ENCODE data around the gene TTBK1.

Gene TTBK1

DNA sequence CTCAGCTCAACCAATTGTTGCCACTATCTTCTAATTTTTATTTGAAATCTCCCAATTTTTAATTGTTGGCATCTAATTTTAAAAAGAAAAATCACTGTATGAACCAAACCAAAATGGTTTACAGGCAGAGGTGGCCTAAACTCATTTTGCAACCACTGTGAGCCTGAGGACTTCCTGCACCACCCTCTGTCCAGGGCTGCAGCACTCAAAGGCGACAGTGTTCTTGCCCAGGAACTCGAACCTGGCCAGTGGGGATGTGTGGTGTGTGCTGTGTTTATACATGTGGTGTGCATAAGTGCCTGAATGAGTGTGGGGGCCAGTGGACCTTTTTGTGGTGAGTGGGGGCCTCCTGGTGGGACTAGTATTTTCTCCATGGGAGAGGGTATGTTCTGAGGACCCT is 30.4 kb downstream of the TTBK1 start:
- no peak for DNase-seq

DNA sequence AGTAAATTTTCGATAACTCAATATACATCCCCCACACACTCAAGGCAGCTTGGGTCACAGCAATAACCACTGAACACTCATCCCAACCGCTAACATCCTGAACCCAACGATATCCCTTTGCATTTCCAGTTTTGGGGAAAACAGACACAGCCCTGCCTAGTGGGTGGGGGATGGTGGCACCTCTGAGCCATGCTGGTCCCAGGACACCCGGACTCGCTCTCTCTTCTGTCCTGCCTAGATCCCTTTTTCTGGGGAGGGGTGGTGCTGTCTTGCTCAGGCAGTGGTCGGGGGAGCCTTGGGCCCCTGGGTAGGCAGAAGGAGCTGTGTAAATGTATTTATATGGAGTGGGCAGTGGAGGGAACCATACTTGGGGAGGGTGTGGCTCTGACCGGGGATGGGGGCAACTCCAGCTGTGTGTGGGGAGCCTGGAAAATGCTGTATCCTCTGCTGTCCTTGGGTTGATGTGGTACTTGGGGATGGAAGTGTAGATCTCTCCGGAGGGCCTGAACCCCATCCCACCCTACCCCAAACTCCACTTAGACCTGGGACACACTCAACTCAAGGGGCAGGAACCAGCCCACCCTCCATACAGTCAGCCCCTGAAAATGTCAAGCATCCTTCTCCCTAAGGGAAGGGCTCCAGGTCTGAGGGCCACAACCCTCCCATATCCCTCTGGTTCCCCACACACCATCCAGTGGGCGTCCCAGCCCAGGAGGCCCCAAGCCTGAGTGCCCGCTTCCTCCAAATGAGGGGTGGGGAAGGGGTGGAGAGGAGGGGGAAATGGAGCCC is 31.0 kb downstream of the TTBK1 start:
- DNase-seq, result no peak

- no peak for DNase-seq
Measured at GRCh38 chr6:43274916-43275597, 31.8 kb downstream of the TTBK1 start.

- no peak for DNase-seq
Measured at GRCh38 chr6:43275801-43276576, 32.7 kb downstream of the TTBK1 start.

DNA sequence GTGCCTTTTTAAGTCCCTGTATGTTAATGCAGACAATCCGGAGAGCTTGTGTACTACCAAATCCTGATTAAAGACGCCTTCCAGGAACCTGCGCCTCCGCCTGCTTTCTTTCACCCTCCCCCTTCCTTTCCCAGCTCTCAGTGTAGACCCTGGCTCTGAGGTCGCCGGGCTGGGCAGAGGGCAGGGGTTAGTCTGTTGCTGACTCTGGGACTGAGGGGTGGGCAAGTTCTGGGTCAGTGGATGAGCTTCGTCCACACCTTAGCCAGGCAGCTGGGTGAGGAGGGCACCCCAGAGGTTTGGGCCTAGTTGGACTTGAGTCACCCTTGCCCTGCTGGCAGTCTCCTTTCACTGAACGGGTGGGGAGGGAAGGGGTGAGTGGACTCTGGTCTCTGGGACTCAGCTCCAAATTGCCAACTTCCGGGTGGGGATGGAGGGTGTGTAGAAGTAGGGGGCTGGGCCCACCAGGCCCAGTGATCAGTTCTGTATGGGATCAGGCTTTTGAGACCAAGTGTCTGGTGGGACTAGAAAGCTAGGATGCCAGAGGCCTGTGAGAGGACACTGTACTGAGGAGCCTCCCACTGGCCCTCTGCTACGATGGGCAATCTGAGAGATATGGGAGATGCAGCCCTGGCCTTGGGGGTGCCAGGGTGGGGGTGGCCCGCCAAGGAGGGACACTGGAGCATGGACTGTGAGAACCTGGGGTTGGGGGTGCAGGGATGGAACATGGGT is 33.5 kb downstream of the TTBK1 start:
- DNase-seq, result no peak

- no peak for DNase-seq
Measured at GRCh38 chr6:43277306-43277642, 34.0 kb downstream of the TTBK1 start.

DNA sequence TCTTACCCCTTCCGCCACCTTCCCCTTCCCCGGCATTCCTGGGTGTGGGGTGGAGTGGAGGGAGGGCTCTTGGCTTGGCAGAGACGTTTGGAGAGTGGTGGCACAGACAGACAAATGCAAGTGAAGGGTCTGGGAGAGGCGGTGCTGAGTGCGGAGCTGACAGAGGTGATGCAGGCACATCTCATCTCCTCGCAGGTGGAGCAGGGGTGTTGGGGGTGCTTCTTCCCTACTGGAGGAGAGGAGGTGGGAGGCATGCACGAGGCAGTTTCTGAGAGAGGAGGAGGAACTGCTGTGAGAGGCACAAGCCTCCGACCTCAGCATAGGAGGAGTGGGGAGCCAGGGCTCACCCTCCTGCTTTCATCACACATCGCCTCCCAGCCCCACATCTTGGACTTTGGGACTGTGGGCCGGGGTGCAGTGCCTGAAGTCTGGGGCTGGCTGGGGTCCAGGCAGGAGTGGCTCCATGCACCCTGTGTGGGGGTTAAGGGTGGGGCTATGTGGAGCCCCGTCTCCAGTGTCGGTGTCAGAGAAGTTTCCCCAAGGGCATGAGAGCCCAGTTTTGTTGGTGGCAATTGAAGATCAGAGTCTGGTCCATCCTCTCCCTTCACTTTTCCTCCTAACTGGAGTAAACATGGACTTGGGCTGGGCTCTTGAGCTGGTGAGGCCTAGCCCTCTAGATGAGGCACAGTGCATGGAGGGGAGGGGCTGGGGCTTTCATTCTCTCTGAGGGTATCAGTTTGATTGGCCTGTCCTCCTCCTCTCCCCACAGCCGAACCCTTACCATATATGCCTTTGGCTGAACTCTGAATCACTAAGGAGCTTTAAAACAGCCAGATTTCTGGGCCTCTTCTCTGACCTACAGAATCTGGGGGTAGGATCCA is 34.6 kb downstream of the TTBK1 start:
- no peak for DNase-seq

- no peak for DNase-seq
Measured at GRCh38 chr6:43278524-43279078, 35.3 kb downstream of the TTBK1 start.

DNA sequence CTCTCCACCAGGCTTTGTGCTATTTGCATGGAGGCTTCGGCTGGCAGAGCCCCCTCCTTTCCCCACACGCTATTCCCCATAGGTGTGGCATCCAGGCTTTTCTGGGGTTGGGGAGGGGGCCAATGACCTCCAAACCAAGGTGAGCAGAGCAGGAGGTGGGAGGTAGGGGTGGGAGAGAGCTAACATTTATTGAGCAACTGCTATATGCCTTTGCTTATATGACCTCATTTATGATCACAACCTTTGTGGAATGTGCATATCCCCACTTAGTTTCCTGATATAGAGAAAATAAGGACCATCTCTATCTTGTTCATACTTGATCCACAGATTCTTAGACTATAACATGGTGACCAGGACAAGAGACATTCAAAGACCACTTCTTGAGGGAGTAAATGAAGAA is 37.0 kb downstream of the TTBK1 start:
- no peak for DNase-seq

- no peak for DNase-seq
Measured at GRCh38 chr6:43282060-43282459, 38.8 kb downstream of the TTBK1 start.

DNA sequence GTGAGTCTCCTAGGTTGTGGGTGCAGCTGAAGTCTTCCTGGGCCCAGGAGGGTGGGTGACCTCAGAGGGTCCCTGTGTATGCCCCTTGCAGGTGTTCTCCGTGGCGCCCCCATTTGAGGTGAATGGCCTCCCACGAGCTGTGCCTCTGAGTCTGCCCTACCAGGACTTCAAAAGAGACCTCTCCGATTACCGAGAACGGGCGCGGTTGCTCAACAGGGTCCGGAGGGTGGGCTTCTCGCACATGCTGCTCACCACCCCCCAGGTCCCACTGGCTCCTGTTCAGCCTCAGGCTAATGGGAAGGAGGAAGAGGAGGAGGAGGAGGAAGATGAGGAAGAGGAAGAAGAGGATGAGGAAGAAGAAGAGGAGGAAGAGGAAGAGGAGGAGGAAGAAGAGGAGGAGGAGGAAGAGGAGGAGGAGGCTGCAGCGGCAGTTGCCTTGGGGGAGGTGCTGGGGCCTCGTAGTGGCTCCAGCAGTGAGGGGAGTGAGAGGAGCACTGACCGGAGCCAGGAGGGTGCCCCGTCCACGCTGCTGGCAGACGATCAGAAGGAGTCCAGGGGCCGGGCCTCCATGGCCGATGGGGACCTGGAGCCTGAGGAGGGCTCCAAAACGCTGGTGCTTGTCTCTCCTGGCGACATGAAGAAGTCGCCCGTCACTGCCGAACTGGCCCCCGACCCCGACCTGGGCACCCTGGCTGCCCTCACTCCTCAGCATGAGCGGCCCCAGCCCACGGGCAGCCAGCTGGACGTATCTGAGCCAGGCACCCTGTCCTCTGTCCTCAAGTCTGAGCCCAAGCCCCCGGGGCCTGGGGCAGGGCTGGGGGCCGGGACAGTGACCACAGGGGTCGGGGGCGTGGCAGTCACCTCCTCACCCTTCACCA is 39.6 kb downstream of the TTBK1 start:
- DNase-seq, result no peak

DNA sequence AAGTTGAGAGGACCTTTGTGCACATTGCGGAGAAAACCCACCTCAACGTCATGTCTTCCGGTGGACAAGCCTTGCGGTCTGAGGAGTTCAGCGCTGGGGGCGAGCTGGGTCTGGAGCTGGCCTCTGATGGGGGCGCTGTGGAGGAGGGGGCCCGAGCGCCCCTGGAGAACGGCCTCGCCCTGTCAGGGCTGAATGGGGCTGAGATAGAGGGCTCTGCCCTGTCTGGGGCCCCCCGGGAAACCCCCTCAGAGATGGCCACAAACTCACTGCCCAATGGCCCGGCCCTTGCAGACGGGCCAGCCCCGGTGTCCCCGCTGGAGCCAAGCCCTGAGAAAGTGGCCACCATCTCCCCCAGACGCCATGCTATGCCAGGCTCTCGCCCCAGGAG is 40.2 kb downstream of the TTBK1 start:
- DNase-seq, result no peak

DNA sequence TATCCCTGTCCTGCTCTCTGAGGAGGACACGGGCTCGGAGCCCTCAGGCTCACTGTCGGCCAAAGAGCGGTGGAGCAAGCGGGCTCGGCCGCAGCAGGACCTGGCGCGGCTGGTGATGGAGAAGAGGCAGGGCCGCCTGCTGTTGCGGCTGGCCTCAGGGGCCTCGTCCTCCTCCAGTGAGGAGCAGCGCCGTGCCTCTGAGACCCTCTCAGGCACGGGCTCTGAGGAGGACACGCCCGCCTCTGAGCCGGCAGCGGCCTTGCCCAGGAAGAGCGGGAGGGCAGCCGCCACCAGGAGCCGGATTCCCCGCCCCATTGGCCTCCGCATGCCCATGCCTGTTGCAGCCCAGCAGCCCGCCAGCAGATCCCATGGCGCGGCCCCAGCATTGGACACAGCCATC is 40.6 kb downstream of the TTBK1 start:
- no peak for DNase-seq

GRCh38 chr6:43284991-43285781 is 41.9 kb downstream of the TTBK1 start:
- no peak for DNase-seq

DNA sequence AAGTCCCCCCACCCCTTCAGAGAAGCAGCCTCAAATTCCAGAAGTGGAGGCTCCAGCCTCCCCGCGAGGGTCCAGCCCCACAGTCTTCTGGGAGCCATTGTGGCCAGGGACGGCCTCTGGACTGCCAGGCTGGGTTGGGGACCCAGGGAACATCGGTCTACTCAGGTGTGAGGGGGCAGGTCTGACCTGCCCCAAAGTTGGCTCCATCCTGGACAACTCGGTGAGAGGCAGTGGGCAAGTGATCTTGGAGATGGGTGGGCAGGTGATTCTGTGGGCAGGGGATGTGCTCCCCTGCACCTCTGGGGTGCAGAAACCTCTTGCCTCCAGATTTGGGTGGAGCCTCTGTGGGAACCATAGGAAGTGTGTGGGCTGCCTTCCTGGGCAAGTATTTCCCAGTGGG is 42.6 kb downstream of the TTBK1 start:
- no peak for DNase-seq

GRCh38 chr6:43286456-43286979 is 43.2 kb downstream of the TTBK1 start:
- no peak for DNase-seq

DNA sequence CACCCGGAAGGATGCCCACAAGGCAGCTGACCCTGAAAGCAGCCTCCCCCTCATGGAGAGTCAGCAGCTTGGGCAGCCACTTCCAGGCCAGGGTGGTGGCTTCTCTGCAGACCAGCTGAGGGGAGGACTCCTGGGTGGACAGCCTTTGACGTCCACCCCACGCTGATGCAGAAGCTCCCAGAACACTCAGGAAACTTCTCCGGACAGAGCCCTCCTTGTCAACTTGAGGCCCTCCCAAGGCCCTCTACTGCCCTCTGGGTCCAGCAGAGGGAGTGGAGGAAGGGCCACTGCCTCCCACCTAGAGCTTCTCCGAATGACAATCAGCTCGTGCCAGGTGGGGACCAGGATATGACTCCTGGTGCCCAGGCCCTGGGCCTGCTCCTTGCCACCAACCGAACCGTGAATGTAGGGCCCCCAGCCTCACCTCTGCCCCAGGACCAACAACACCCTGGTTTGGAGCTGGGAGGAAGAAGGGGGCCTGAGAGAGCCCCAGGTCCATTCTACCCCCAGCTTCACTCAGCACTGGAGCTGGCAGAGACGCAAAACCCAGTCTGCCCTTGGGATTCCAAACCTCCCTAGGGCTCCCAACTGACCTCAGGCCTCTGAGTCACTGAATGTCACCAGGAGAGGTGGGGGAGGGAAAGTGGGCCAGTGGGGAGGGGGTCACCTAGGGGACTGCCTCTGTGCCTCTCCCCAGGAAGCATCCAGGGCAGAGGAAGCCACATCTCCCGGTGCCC is 43.9 kb downstream of the TTBK1 start:
- DNase-seq, result peak in 8 of 14 donors; percentile 7 to 36 (median 18)

Data from C1 segment of cervical spinal cord (tissue), 14 donors.